ENCODE results near the gene DIAPH1. TPM values are rescaled to one million over a fixed set of nuclear protein-coding genes. Genes with fewer than 3 reads are reported as not detected.

The DIAPH1 gene
- polyA plus RNA-seq (2014; cell fraction: cytosol; rRNA removed): 27.8 and 31.2 TPM in 2 replicates
- 42.2 and 46.4 TPM in 2 replicates for polyA plus RNA-seq (2014; cell fraction: nucleus; rRNA removed)

GRCh38 chr5:141618804-141619554 is at the start of gene DIAPH1:
TSS of gene DIAPH1 (minus strand) at chr5:141619000. CDS start at chr5:141618914, 86 bp downstream.
- DNase-seq (ENCODE audit: low spot score): peak; percentile 96

GRCh38 chr5:141665995-141666940 is 47.5 kb upstream of the DIAPH1 start:
- DNase-seq (ENCODE audit: low spot score): no peak

GRCh38 chr5:141664733-141665461 is 46.1 kb upstream of the DIAPH1 start:
- DNase-seq (ENCODE audit: low spot score): peak; percentile 77

DNA sequence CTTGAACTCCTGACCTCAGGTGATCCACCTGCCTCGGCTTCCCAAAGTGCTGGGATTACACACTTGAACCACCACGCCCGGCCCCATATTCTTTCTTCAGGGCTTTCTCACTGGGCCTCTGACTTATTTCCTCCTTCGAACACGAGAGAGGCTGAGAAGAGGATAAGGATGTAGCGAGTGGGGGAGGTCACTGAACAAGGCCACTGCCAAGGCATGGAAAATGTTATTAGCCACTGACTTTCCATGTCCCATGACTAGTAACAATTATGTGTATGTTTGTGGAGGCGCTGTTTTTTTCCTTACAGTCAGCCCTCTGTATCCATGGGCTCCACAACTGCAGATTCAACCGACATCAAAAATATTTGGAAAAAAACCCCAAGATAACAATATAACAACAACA is 44.7 kb upstream of the DIAPH1 start:
- no peak for DNase-seq (ENCODE audit: low spot score)

- no peak for DNase-seq (ENCODE audit: low spot score)
Measured at GRCh38 chr5:141662028-141662427, 43.2 kb upstream of the DIAPH1 start.

- DNase-seq (ENCODE audit: low spot score): no peak
Measured at GRCh38 chr5:141657937-141658545, 39.2 kb upstream of the DIAPH1 start.

GRCh38 chr5:141657404-141657803 is 38.6 kb upstream of the DIAPH1 start:
- DNase-seq (ENCODE audit: low spot score): no peak

DNA sequence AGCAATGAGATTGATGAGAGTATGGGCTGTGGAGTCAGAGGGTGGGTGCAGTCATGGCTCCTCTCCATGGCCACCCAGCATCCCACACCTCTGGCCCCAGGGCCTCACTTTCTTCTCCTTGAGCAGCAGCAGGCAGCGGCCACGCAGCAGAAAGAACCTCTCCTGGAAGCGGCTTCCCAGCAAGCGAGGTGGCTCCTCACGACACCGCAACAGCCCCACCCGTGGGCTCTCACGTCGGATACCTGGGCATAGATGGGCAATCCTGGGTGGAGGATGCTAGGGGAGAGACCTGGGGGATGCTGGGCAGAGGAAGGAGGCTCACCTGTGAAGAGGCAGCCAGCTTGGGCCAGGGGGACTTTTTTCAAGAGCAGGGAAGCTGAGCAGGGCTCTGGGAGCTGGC is 37.6 kb upstream of the DIAPH1 start:
- no peak for DNase-seq (ENCODE audit: low spot score)

DNA sequence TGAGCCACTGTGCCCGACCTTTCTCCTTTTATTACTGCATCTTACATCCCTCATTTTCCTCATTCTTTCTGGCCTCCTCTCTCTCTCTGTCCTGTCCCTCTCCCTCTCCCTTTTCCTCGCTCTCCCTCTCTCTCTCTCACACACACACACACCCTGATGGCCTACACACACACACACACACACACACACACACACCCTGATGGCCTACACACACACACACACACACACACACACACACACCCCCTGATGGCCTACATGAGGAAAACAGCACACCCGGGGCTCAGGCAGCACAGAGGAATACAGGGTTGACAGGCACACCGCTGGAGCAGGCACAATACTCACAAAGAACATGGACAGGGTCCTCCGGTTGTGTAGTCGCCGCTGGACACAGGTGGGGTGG is 36.2 kb upstream of the DIAPH1 start:
- no peak for DNase-seq (ENCODE audit: low spot score)

- DNase-seq (ENCODE audit: low spot score): no peak
Measured at GRCh38 chr5:141654298-141654697, 35.5 kb upstream of the DIAPH1 start.

DNA sequence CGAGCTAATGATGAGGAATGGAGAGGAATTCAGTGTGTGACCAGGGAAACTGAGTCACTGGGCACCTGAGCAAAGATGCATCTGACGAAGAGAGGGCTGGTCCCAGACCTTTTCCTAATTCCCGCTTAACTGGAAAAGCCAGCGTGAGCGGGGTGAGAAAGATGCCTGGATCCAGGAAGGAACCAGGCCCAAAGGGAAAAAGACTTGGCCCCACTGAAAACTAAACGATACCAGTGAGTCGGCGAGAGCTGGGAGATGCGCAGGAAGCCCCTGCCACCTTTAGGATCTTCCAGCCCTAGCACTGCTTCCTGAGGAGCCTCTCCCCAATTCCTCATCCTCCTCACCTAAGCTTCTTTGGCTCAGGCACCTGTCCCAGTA is 32.9 kb upstream of the DIAPH1 start:
- no peak for DNase-seq (ENCODE audit: low spot score)

DNA sequence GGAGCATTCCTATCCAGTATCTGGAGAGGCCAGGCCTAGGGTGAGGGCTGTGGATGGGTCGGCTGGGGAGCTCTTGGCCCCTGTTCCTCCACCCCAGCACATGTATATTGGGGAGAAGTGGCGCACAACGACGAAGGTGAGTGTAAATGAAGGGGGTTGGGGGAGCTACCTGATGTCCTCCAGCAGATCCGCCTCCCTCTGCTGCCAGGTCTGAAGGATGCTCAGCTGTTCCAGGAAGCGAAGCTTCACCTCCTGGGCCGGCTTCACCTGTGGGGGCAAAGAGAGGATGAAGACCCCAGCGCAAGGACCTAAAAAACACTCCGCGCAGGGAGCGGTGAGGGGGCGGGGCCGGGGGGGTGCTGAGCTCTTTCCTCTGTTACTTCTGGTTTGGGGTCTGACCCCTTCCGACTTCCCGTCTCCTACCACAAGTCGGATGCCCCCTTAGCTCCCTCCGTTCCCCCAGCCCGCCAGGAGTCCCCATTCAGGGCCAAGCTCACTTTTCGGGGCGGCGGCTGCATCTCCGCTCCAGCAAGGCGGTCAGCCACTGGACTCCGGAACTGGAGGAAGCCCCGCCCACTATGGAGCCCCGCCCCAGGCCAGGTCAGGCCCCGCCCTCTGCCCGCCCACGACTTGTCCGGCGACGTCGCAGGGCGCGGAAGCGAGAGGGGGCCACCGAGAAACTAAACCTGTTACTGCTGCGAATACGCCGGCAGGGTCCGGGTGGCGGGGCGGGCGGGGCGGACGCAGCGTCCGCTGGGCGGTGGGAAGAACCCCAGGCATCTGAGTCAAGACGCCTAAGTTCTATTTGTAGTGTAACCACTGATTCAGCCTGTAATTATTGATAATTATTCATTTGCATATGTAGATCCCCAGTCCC is 32.3 kb upstream of the DIAPH1 start, which contains the start of gene FCHSD1:
TSS of gene FCHSD1 (minus strand) at position 568 of the 877 bp plus-strand sequence. CDS start at position 518, 50 bp downstream.
- peak; percentile 77 for DNase-seq (ENCODE audit: low spot score)

- no peak for DNase-seq (ENCODE audit: low spot score)
Measured at GRCh38 chr5:141649972-141650371, 31.2 kb upstream of the DIAPH1 start.

DNA sequence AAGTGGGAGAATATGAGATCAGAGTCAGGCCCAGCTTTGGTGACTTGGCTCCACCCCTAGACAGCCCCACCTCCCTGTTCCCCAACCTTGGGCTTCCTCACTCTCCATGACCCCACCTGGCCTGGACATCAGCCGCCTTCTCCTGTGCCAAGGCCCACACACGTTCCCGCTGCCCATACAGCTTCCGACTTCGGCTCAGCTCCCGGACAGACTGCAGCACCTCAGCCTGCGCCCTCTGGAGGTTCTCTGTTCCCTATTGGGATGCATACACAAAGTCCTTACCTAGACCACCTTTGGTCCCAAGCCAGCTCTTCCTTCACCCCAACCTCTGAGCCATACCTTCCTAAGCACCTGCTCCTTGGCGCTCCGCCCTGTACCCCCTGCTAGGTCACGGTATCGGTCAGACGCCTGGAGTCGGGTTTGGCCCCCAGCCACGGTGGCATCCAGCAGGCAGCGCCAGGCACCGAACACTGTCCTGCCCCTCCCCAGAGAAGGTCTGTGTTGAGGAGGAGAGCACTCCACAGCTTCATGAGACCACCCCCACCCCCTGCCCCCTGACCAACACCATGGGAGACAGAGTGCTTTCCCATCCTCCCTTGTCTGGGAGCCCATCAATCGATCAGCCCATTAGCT is 30.4 kb upstream of the DIAPH1 start:
- DNase-seq (ENCODE audit: low spot score): no peak

DNA sequence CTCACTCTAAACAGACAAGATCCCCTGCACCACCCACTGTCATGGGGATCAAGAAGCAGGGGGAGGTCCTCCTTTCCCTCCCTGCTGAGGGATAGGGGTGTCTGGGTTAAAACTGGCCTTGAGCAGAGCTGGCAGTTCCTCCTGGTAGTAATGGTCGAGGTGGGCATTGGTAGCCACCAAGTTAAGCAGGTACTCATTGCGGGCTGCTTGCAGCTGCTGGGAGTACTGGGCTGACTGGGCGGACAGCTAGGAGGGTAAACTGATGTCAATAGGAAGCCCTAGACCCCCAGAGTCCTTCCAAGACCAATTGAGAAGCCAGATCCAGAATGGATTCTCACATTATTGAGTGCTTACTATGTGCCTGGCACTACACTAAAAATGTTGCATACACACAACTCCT is 29.1 kb upstream of the DIAPH1 start:
- no peak for DNase-seq (ENCODE audit: low spot score)

GRCh38 chr5:141647242-141647641 is 28.4 kb upstream of the DIAPH1 start:
- DNase-seq (ENCODE audit: low spot score): no peak

GRCh38 chr5:141646026-141646425 is 27.2 kb upstream of the DIAPH1 start:
- DNase-seq (ENCODE audit: low spot score): no peak

GRCh38 chr5:141641634-141642267 is 23.0 kb upstream of the DIAPH1 start:
- DNase-seq (ENCODE audit: low spot score): no peak

- no peak for DNase-seq (ENCODE audit: low spot score)
Measured at GRCh38 chr5:141640698-141641097, 21.9 kb upstream of the DIAPH1 start.
